ENCODE data around the gene METTL8.

METTL8 gene

DNA sequence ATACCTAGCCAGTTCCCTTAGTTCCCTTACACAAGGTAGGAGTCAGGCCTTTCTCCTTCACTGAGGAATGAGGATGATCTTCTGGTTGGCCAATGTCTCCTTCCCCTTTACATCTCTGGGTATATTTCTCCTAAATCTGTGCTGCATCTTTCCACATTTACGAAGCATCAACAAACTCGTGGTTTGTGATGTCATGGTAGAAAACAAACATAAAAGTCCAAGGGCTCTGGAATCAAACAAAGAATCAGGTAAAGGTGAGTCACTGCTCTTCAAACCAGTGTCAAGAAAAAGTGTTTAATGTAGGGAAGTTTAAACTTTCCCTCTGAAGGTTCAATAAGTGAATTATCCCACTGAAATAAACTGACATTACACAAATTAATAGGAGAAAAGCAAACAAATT, 122.9 kb downstream of the METTL8 start:
- DNase-seq (ENCODE audit: low read depth) = no peak

DNA sequence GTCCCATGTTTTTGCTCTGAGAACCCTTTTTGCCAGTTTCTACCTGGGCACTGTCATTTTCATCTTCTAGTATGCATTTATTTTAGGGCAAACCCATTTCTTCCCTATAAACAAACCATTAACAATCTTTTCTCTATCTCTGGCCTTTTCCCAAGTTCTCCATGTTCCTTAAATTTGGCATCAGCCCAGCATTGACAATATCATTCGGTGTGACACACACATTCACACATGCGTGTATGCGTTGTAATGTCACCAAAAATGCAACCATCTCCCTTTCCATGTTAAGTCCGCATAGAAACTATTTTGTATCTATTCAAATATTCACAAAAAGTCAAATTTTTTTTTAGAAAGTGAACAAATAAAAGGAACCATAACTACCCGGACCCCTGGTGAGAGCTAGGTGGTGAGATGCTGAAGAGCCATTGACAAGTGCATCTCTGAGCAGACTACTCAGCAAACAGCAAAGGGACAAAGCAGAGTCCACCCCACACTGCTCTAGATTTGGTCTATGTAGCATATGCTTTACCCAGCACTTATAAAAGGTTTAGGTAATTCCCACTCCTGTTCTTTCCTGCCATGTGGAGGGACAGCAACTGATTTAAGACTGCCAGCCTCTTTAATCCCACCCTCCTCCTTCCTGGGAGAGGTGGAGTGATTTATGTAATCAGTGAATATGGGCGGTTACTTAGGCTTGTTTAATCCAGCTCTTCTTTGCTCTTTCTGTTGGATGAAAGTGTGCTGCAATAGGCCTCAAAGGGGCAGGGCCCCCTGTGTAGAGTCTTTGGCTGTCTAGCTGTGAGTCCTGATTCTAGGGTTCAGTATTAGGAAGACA, 124.1 kb downstream of the METTL8 start:
- DNase-seq (ENCODE audit: low read depth) = no peak

DNA sequence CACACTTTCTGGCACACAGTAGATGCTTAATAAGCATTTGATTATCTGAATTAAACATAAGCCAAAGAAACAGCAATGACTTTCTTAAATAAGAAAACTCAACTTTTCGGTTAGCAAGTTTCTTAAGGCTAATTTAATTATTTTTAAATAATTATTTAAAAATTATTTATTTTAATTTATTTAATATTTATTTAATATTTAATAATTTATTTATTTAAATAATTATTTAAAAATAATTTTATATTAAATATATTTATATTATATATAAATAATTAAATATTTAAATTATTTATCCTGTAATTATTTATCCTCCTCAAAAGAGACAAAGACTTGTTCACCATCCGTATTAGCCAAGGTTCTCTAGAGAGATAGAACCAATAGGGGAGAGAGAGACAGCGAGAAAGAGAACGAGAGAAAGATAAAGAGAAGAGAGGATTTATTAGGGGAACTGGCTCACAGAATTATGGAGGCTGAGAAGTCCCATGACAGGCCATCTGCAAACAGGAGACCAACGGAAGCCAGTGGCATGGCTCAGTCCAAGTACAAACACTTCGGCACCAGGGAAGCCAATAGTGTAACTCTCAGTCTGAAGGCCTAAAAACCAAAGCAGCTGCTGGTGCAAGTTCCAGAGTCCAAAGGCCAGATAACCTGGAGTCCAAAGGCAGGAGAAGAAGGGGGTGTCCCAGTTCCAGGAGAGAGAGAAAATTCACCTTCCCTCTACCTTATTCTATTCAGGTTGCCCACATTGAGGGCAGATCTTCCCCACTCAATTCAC, 125.3 kb downstream of the METTL8 start:
- DNase-seq (ENCODE audit: low read depth) = no peak

DNA sequence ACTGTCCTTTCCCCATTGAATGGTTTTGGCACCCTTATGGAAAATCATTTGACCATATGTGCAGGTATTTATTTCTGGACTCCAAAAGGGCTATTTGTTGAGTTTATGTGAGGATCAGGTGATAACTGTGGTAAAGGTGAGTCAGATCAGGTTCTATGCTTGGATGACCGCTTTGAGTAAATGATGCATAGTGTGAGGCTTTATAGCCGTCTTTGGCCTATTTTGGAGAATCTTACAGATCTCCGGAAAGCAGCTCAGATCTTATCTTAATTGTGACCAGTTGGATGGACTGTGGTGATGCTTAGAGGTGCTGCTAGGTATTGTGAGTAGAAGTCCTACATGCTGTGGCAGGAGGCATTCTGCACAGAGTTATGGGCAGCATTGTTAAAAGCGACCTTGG, 126.2 kb downstream of the METTL8 start:
- no peak for DNase-seq (ENCODE audit: low read depth)

DNA sequence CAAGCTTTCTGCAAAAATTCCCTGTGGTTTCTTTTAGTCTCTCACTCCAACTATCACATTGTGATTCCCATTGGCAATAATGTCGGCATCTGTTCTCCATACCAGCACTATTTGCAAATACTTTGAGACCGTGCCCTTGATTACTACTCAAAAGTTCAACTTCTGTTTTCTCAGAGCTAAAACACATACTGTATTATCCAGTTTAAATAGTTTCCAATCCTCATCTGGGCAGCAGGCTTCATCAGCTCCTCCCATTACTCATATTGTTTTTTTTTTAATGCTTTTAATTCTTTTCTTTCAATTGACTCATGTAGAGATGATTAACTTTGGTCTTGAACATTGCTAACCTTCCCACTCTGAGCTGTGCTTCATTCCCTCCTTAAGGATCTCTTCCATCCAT, 135.8 kb downstream of the METTL8 start:
- DNase-seq (ENCODE audit: low read depth) = no peak

DNA sequence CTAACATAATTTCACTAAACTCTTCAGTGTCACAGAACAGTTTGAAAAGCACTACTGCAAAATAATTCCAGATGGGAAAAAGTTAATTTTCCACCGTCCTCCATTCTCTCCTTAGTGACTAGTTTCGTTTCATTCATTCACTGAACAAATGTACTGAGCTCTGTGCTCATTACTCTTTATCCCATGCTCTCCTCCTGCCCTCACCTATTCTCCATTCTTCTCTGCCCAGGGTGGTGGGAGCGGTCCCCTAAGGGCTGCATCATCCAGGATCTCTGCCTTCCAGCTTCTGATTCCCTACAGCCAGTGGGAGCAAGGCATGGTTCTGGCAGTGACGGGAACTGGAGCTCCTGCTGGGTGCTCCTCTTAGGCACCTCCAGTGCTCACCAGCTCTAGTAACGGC, 139.2 kb downstream of the METTL8 start:
- no peak for DNase-seq (ENCODE audit: low read depth)

DNA sequence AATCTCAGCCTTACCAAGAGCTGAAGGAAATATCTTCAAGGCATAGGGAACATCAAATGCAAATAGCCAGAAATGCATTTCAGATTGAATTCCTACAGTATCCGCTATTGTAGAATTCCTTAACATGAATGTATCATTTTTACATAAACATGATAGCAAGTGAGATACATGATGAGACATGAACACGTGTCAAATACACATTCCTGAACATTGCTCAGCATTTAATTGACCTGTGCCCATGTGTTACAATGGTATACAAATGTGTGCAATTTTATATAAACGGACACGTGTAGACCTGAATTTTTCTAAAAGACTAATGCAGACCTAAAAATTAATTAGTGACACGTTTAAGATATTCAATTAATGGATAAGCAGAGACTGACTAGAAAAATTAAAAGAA, 140.1 kb downstream of the METTL8 start:
- DNase-seq (ENCODE audit: low read depth) = no peak

DNA sequence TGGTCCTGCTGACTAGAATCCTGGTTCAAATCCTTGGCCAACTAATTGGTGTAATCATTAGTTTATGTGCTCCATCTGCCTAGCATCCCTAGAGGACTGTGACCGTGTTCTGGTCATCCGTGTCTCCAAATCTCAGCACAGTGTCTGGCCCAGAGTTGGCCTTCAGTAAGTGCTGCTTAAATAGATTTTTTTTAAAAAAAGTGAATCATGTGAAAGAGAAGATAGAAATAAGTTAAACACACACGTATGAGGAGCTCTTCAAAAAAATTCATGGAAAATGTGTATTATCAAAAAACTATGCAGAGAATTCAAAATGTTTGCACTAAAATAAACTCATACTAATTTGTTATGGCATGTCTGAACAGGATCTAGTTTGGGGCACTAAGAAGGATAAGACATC, 143.8 kb downstream of the METTL8 start:
- no peak for DNase-seq (ENCODE audit: low read depth)

DNA sequence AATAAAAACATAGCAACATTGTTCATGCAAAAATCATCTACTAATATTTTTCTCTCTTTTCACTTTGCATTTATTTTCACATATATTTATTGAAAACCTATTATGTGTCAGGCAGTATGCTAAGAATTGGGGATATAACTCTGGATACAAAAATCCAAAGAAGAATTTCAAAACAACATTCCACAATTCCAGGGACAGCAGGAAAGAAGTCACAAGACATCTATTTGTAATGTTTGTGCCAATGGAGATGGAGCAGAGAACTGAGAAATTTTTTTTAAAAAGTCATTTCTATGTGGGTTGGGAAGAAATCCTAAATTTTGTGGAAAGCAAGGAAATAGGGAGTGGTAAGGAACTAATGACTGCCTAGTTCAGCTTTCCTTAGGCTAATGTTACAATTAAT, 144.5 kb downstream of the METTL8 start:
- DNase-seq (ENCODE audit: low read depth) = no peak

DNA sequence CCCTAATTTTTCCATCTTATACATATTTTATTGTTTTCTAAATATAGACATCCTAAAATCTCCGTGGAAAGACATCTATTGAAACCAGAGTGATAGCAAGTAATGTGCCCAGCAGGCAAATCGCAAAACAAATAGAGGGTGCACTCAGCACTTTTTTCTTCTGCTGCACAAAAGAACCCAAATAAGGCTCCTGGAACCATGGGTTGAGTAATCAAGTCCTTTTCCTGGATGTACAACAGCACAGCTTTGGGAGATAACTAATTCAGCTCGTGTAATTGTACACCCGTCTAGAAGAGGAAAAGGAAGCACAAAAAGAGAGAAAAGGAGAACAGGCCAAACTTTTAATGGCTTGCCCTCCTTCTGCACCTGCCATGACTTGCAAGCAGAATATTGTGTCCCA, 146.2 kb downstream of the METTL8 start:
- no peak for DNase-seq (ENCODE audit: low read depth)

DNA sequence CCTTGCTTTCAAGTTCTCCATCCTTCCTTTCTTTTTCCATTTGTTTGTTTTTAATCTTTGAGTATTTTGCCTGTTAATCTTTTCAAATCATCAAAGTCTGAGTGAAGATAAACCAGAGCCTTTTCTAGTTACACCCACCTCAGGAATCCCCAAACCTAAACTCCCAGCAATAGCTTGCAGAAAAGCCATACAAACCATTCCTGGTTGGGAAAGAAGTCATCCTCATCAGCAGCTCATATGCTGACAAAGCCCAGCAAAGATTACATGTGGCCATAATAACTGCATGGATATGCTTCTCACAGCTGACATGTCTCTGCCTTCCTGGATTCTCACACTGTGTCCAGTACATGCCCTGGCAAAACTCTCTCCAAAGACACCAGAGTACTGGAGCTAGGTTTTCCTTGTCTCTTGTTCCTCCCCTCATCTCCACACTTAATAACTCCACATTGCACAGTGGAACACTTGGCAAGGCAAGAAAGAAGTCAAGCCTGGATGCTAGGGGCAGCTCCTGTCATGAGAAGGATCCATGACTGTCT, 146.7 kb downstream of the METTL8 start:
- DNase-seq (ENCODE audit: low read depth) = no peak

DNA sequence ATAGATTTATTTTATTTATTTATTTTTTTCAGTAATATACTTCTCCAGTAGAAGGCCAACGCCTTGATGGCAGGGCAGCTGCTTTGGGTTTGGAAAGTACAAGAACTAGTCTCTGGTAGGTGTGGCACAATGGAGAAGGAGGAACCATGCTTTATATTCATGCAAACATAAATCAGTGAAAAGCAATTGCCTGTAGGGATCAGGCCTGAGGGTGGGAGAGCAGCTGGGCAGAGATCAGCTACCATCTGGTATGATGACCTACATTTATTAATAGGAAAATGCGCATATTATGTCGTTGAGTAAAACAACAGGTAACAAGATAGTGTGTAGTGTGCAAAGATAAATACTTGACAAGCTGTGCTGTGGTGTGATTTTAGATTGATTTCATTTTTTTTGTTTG, 152.7 kb downstream of the METTL8 start:
- no peak for DNase-seq (ENCODE audit: low read depth)

DNA sequence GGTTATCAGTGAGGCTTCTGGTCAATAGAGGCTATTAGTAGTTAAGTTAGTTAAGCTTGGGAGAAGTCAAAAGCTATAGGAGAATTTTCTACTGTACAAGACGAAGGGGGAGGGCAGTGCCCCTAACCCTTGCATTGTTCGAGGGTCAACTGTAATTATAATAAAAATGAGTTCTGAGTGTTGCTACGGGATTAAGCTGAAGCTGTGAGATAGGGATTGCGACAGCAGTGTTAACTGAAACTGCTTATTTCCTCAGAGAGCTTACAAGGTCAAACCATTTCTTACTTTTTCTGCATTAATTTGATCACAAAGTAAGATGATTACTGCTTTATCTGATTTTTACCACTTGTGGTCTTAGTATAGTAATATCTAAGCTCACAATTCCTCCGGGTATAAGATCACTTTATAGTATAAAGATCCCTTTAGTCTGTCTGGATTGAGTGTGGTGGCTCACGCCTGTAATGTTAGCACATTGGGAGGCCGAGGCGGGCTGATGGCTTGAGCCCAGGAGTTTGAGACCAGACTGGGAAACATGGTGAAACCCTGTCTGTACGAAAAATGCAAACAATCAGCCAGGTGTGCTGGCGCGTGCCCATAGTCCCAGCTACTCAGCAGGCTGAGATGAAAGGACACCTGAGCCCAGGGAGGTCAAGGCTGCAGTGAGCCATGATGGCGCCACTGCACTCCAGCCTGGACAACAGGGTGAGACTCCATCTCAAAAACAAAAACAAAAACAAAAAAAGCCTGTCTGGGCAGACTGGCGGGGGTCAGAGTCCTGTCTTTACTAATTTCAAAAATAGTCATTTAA, 153.6 kb downstream of the METTL8 start:
- DNase-seq (ENCODE audit: low read depth) = no peak

DNA sequence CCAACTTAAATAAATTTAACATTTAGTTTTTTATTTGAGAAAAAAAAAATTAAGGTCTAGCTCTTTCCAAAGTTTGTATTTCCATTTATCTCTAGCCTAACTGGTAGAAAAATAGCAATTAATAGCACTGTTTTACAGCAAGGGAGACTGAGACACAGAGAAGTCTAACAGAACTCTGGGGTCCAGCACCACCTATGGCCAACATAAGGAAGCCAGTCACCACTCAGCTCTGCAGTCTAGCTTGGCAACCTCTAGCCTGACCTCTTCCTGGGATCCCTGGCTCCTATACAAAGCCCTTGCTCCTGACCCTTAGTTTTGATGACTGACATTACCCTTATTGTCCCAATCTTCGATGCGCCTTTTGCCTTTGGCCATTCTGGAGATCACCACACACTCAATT, 159.0 kb downstream of the METTL8 start:
- no peak for DNase-seq (ENCODE audit: low read depth)

DNA sequence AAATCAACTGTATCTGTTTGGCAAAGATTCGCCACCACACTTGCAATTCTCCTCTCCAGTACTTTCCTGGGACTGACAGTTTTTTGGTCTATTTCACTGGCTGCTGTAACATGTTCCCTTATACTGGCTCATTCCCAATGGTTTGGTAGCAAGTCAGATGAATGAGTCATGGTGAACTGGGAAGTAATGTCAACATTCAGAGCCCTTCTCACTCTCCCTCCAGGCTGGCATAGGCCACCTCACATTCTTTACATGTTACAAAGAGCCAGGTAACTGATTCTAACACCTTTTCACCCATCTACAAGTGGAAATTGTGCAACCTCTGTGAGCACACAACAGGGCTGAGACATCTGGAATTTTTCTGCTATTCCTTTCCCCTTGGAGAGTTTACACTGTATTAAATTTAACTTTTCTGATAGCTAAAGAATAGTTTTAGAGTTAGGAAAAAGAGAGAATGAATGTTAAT, 161.8 kb downstream of the METTL8 start:
- DNase-seq (ENCODE audit: low read depth) = no peak

DNA sequence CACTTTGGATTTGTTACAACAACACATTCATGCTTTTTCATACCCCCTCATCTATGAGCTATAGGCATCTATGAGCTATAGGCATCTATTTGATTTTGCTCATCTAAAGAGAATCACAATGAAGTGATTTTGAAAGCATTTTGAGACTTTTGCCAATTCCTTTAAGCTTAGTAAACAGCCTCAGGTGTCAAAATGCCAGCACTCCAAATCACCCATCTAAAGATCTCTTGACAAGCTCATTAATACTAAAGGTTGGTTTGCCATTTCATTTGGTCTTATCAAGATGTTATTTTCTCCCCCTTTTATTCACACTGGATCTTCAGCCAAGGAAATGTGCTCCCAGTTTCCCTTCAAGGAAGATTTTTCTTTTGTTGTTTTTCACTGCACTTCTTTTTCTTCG, 162.4 kb downstream of the METTL8 start:
- no peak for DNase-seq (ENCODE audit: low read depth)

DNA sequence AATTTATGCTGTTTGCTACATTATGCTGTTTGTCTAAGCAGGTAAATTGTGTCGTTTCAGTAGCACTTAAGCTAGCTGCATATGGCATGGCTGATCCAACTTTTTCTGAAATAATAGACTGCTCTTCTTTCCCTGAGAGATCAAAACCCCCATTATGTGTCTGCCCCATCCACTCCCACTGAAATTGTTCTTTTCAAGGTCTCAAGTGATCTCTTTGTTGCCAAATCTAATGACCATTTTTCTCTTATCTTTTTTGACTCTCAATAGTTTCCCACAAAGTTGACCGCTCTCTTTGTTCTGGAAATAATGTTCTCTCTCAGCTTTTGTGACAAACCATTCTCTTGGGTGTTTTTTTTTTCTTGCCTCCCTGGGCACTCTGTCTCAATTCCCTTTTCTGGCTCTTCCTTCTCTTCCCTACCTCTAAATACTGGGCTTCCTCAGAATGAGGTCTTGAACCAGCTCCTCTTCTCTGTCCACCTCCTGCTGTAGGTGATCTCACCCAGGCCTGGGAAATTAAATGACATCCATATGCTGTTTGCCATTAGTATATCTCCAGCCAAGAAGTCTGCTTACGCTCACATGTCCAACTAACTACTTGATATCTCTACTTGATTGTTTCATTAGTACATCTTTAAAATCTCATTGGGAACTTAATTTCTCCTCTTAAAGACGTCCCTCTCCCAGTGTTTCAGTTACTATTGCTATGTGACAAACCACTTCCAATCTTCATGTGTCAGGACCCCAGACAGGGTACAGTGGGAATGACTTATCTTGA, 165.7 kb downstream of the METTL8 start:
- DNase-seq (ENCODE audit: low read depth) = no peak

All from stimulated activated CD8-positive, alpha-beta memory T cell treated with anti-CD3 and anti-CD28 coated beads, Interleukin-4, amount 100 ng/mL, for 24 hours (primary cell).